HG02763 (cell line): ENCODE data around the gene AMOTL1.
"Not testable (repeated sequence)": the region's sequence is repeated elsewhere in the genome, so short reads cannot be mapped to it uniquely, and the experiment has no call there.

Source experiments
- ATAC-seq: cut with Tn5 transposase; IDR thresholded peaks from one replicate; pipeline ENCODE4 v1.9.1; 2021; ENCODE audit warnings: mild to moderate bottlenecking, moderate library complexity; ENCODE audit not compliant: unreplicated experiment

Gene AMOTL1

GRCh38 chr11:94876645-94877442 lies 108.7 kb downstream of the AMOTL1 start:
- ATAC-seq: peak; percentile 87

- ATAC-seq: no peak
These were observed 109.5 kb downstream of the AMOTL1 start for GRCh38 chr11:94877443-94878200.

GRCh38 chr11:94879006-94879405 lies 110.8 kb downstream of the AMOTL1 start:
- no peak for ATAC-seq

GRCh38 chr11:94880216-94880615 lies 112.1 kb downstream of the AMOTL1 start:
- ATAC-seq: no peak

GRCh38 chr11:94882931-94883330 lies 114.8 kb downstream of the AMOTL1 start:
- no peak for ATAC-seq

GRCh38 chr11:94883878-94884277 lies 115.7 kb downstream of the AMOTL1 start:
- no peak for ATAC-seq

GRCh38 chr11:94884376-94884775 lies 116.2 kb downstream of the AMOTL1 start:
- no peak for ATAC-seq

- peak; percentile 77 for ATAC-seq
These were observed 117.0 kb downstream of the AMOTL1 start for GRCh38 chr11:94885133-94885532.

GRCh38 chr11:94885581-94885980 lies 117.4 kb downstream of the AMOTL1 start:
- ATAC-seq: no peak

GRCh38 chr11:94888204-94888603 lies 120.0 kb downstream of the AMOTL1 start:
- ATAC-seq: no peak

GRCh38 chr11:94895451-94895850 lies 127.3 kb downstream of the AMOTL1 start:
- no peak for ATAC-seq

- ATAC-seq: no peak
These were observed 127.8 kb downstream of the AMOTL1 start for GRCh38 chr11:94895971-94896370.

GRCh38 chr11:94897330-94897768 lies 129.2 kb downstream of the AMOTL1 start:
- no peak for ATAC-seq

GRCh38 chr11:94907226-94907625 lies 139.1 kb downstream of the AMOTL1 start:
- ATAC-seq: no peak

GRCh38 chr11:94909371-94909820 lies 141.2 kb downstream of the AMOTL1 start:
- ATAC-seq: no peak

- ATAC-seq: no peak
These were observed 142.1 kb downstream of the AMOTL1 start for GRCh38 chr11:94910270-94910669.

- ATAC-seq: no peak
These were observed 142.6 kb downstream of the AMOTL1 start for GRCh38 chr11:94910779-94911178.

GRCh38 chr11:94912806-94913205 lies 144.7 kb downstream of the AMOTL1 start:
- no peak for ATAC-seq

GRCh38 chr11:94913718-94914394 lies 145.7 kb downstream of the AMOTL1 start:
- not testable (repeated sequence) for ATAC-seq

- ATAC-seq: no peak
These were observed 152.2 kb downstream of the AMOTL1 start for GRCh38 chr11:94920311-94920710.

GRCh38 chr11:94922321-94923003 lies 154.3 kb downstream of the AMOTL1 start:
- ATAC-seq: no peak
